NCI-H748 (cell line): ENCODE results near the gene KRIT1.

Experiments
- DNase-seq: peaks from one replicate; lab custom pipeline; 2025; ENCODE audit not compliant: unreplicated experiment; lab: John Stamatoyannopoulos, UW

Gene KRIT1

GRCh38 chr7:92156990-92157389 is 88.7 kb downstream of the KRIT1 start:
- no peak for DNase-seq

- DNase-seq, result no peak
Observed at GRCh38 chr7:92155108-92155739, 90.5 kb downstream of the KRIT1 start.

- DNase-seq, result no peak
Observed at GRCh38 chr7:92150450-92151017, 95.2 kb downstream of the KRIT1 start.

GRCh38 chr7:92149736-92150239 is 95.9 kb downstream of the KRIT1 start:
- DNase-seq, result no peak
